K562 (cell line): ENCODE measurements around the gene MYEF2. TPM values are rescaled to one million over a fixed set of nuclear protein-coding genes. Genes with fewer than 3 reads are reported as not detected.

ENCODE experiments used
- ATAC-seq: fragments of 200-7000 bp; cut with Tn5 transposase; 3 replicates; pipeline ENCODE4 v1.9.1; 2020; ENCODE audit warnings: moderate library complexity
- BruUV-seq: library from RNA; stranded (reverse); fragments of 400-500 nt; replicated peaks from 2 replicates; lab custom pipeline; 2021; lab: Mats Ljungman, UMichigan
- CTCF ChIA-PET: fragments of 300-600 bp; formaldehyde crosslinking; extraction: SDS; loops from one replicate; lab custom pipeline; 2021; ENCODE audit warnings: low intra/inter-chr PET ratio; lab: Yijun Ruan, JAX
- POLR2A ChIA-PET: fragments of 300-600, 350-650 bp; sonication (Branson Sonifier 250); formaldehyde crosslinking; extraction: SDS; loops from one replicate; lab custom pipeline; 2021; ENCODE audit warnings: antibody characterized with exemption, inconsistent platforms; lab: Yijun Ruan, JAX
- DNase-seq, 4 experiments: peaks; one replicate each; pipeline versions ENCODE4 v3.0.0 to v3.0.0-alpha.2; 2011 to 2018; ENCODE audit warnings: low spot score in 3 of 4, mixed read lengths in 3 of 4; ENCODE audit errors: extremely low read depth in 1 of 4
- FAIRE-seq: peaks from 2 replicates; lab custom pipeline; 2011; peaks lifted over from hg19 to GRCh38; lab: Jason Lieb, UNC
- H2AFZ ChIP-seq: 2 replicates; pipeline ENCODE4 v1.6.0; 2011; ENCODE audit warnings: low read depth, low read length, control low read depth, inconsistent platforms
- H3K27ac ChIP-seq: fragments of 200-600 bp; 3 replicates; pipeline ENCODE4 v1.8.0; 2011; ENCODE audit warnings: low read depth, mild to moderate bottlenecking, control low read depth, inconsistent platforms, low read length, moderate library complexity, mixed read lengths; ENCODE audit errors: extremely low read depth
- H3K27me3 ChIP-seq, 2 experiments: fragments of 300-600 bp in 1 of 2; 2 replicates in 1 of 2; 3 replicates in 1 of 2; pipeline versions ENCODE4 v1.6.0 to v1.8.0; 2011; ENCODE audit warnings: inconsistent platforms in 2 of 2, low read length in 2 of 2, mild to moderate bottlenecking in 1 of 2, mixed read lengths in 1 of 2, moderate library complexity in 1 of 2; ENCODE audit not compliant: control insufficient read depth in 2 of 2, insufficient read depth in 2 of 2
- H3K36me3 ChIP-seq: fragments of 300-600 bp; 3 replicates; pipeline ENCODE4 v1.8.0; 2011; ENCODE audit warnings: mild to moderate bottlenecking, low read length, inconsistent platforms; ENCODE audit not compliant: control insufficient read depth, insufficient read depth
- H3K4me1 ChIP-seq, 2 experiments: fragments of 200-600 bp in 1 of 2; replicated peaks in 1 of 2; 2 replicates in 1 of 2; 3 replicates in 1 of 2; pipeline versions ENCODE4 v1.5.1 to v1.8.0; 2011; ENCODE audit warnings: inconsistent platforms in 2 of 2, low read length in 2 of 2, mild to moderate bottlenecking in 1 of 2, mixed read lengths in 1 of 2, moderate library complexity in 1 of 2; ENCODE audit not compliant: control insufficient read depth in 2 of 2, insufficient read depth in 2 of 2
- H3K4me2 ChIP-seq: 2 replicates; pipeline ENCODE4 v1.6.1; 2011; ENCODE audit warnings: low read length, control low read depth, inconsistent platforms, mixed read lengths; ENCODE audit not compliant: insufficient read depth
- H3K4me3 ChIP-seq: fragments of 200-600 bp; sonication (generic), shearing (Covaris generic); 2 replicates; pipeline ENCODE4 v1.5.1; 2016; ENCODE audit warnings: control low read depth, inconsistent platforms
- H3K79me2 ChIP-seq: fragments of 200-600 bp; 3 replicates; pipeline ENCODE4 v1.8.0; 2011; ENCODE audit warnings: low read length, inconsistent platforms; ENCODE audit not compliant: control insufficient read depth, insufficient read depth
- H3K9ac ChIP-seq, 2 experiments: 2 replicates each; pipeline versions ENCODE4 v1.6.0 to v1.6.1; 2011; ENCODE audit warnings: low read depth in 2 of 2, low read length in 2 of 2, control low read depth in 1 of 2, inconsistent platforms in 1 of 2, mild to moderate bottlenecking in 1 of 2, mixed read lengths in 1 of 2; ENCODE audit not compliant: insufficient read depth in 1 of 2
- H3K9me1 ChIP-seq: one replicate; pipeline ENCODE4 v1.6.0; 2011; ENCODE audit warnings: inconsistent platforms, mild to moderate bottlenecking, low read length, moderate library complexity; ENCODE audit not compliant: control insufficient read depth, insufficient read depth
- H3K9me3 ChIP-seq: replicated peaks from 2 replicates; pipeline ENCODE4 v1.5.1; 2011; ENCODE audit warnings: low read depth, low read length, inconsistent platforms; ENCODE audit not compliant: control insufficient read depth, insufficient read depth
- H4K20me1 ChIP-seq: replicated peaks from 2 replicates; pipeline ENCODE4 v1.6.1; 2011; ENCODE audit warnings: low read length, inconsistent platforms, mixed read lengths; ENCODE audit not compliant: control insufficient read depth, insufficient read depth
- PBX2 ChIP-seq, 2 experiments: IDR thresholded peaks in 1 of 2; conservative IDR thresholded peaks in 1 of 2; 2 replicates each; pipeline ENCODE4 v1.6.1; 2016; ENCODE audit warnings: low read depth in 2 of 2, mild to moderate bottlenecking in 1 of 2, missing compliant biosample characterization in 1 of 2, missing genetic modification characterization in 1 of 2, moderate library complexity in 1 of 2
- WGBS: fragments of 100-300 bp; shearing (Covaris generic); methylation state at CpG from one replicate; pipeline ENCODE4 v1.1.6; 2016; ENCODE audit warnings: low coverage, mixed read lengths; ENCODE audit not compliant: insufficient coverage; ENCODE audit errors: missing lambda C conversion rate; 5-methylcytosine and 5-hydroxymethylcytosine counted together
- in situ Hi-C: fragments of 300-500 bp; cut with MboI; formaldehyde crosslinking; loops from 4 replicates; pipeline ENCODE4 v1.15.0; 2018; ENCODE audit warnings: inconsistent platforms, mixed read lengths
- intact Hi-C: fragments of 100-400 bp; cut with micrococcal nuclease; formaldehyde crosslinking; loops from 2 replicates; pipeline ENCODE4 v1.14.2; 2022
- polyA plus RNA-seq, 8 experiments: library from polyadenylated mRNA; depleted of rRNA in 4 of 8; stranded (reverse) in 5 of 8; unstranded in 3 of 8; fragments of >200 nt; fragmentation: Nextera tagmentation in 2 of 8; fragmentation: Illumina TruSeq in 1 of 8; extraction: Ambion mirVana in 2 of 8; extraction: Trizol in 1 of 8; gene quantifications; 2 replicates each; pipeline versions ENCODE4 v1.2.1 to v1.2.3, GENCODE V29; 2011 to 2014; ENCODE audit warnings: inconsistent platforms in 1 of 8, missing spikeins in 1 of 8
- total RNA-seq, 7 experiments: library from RNA; depleted of rRNA in 6 of 7; stranded (reverse); fragments of >200 nt in 6 of 7; fragmentation: Illumina TruSeq in 2 of 7; extraction: Trizol in 2 of 7; gene quantifications; 2 replicates each; pipeline versions ENCODE4 v1.2.1 to v1.2.3, GENCODE V29; 2011 to 2021; ENCODE audit warnings: low replicate concordance in 1 of 7

The MYEF2 gene
- total and polyA plus RNA-seq, 9 of the 15 experiments (the other 6 are each of a cell fraction or from before 2014, with no cell fraction given) = 0.03 to 0.82 (median 0.19) TPM

- CTCF ChIA-PET = no interaction called here
Observed at GRCh38 chr15:48143856-48144255, 34.2 kb downstream of the MYEF2 start.

More at GRCh38 chr15:48143856-48144255, 34.2 kb downstream of the MYEF2 start:
- no peak overlapping the region for H2AFZ ChIP-seq
- no peak overlapping the region for H3K9ac ChIP-seq
- DNase-seq = no peak
- WGBS = 0% methylated on average over 1 of the region's 1 CpG
- no peaks in the 10 kb centered on the region for H3K9me1 ChIP-seq
- H3K4me1 ChIP-seq = no peaks in the 10 kb centered on the region
- in situ Hi-C loops = no loop called here
- no peaks in the 10 kb centered on the region for H3K36me3 ChIP-seq
- H3K4me2 ChIP-seq = no peak overlapping the region
- no peaks in the 10 kb centered on the region for H3K27me3 ChIP-seq
- H3K4me3 ChIP-seq = no peak overlapping the region
- BruUV-seq = no TSS peak
- H4K20me1 ChIP-seq = no peaks in the 10 kb centered on the region
- no peaks in the 10 kb centered on the region for H3K79me2 ChIP-seq
- no peak overlapping the region for H3K27ac ChIP-seq
- TF ChIP-seq PBX2 (CRISPR knock-in tag; IDR thresholded peaks at IDR 0.05; ENCODE audit: low read depth) (no peak), PBX2 (tag; conservative IDR thresholded peaks at IDR 0.05; ENCODE audit: low read depth) (no peak)
- FAIRE-seq = no peak
- intact Hi-C loops = no loop called here
- H3K9me3 ChIP-seq = no peaks in the 10 kb centered on the region
- POLR2A ChIA-PET = no interaction called here
- ATAC-seq = no peak
